Activated B cell treated with CpG ODN at 0.5 μM for 24 hours (primary cell): ENCODE results near the gene SREK1. TPM values are rescaled to one million over a fixed set of nuclear protein-coding genes. Genes with fewer than 3 reads are reported as not detected.

Experiments used
- ATAC-seq: fragments of 200-7000 bp; cut with Tn5 transposase; one replicate; pipeline ENCODE4 v1.10.0; 2021; ENCODE audit warnings: low read depth, mild to moderate bottlenecking, moderate library complexity
- CTCF ChIA-PET: fragments of 350-600 bp; sonication (Branson Sonifier 250); formaldehyde crosslinking; loops from one replicate; lab custom pipeline; 2021; ENCODE audit warnings: antibody characterized with exemption; lab: Charles Lee
- POLR2A ChIA-PET: fragments of 350-600 bp; sonication (Branson Sonifier 250); formaldehyde crosslinking; loops from one replicate; lab custom pipeline; 2021; ENCODE audit warnings: antibody characterized with exemption; lab: Charles Lee
- DNase-seq: peaks from one replicate; pipeline ENCODE4 v3.0.0; 2022
- H3K27ac Mint-ChIP-seq: one replicate; pipeline ENCODE4 v1.8.0; 2020; ENCODE audit warnings: mixed read lengths
- H3K27me3 Mint-ChIP-seq: one replicate; pipeline ENCODE4 v1.8.0; 2021; ENCODE audit warnings: mixed read lengths
- H3K36me3 Mint-ChIP-seq: one replicate; pipeline ENCODE4 v1.8.0; 2021; ENCODE audit warnings: low read depth, mixed read lengths
- H3K4me1 Mint-ChIP-seq: one replicate; pipeline ENCODE4 v1.8.0; 2021; ENCODE audit warnings: mixed read lengths
- H3K4me3 Mint-ChIP-seq: one replicate; pipeline ENCODE4 v1.8.0; 2020; ENCODE audit warnings: mild to moderate bottlenecking, mixed read lengths
- H3K9me3 Mint-ChIP-seq: one replicate; pipeline ENCODE4 v1.8.0; 2020; ENCODE audit warnings: mixed read lengths
- CTCF ChIP-seq: fragments of 200-600 bp; IDR thresholded peaks from one replicate; pipeline ENCODE4 v1.8.0; 2022; ENCODE audit warnings: antibody characterized with exemption, mild to moderate bottlenecking
- intact Hi-C: fragments of 100-400 bp; cut with micrococcal nuclease; formaldehyde crosslinking; loops from one replicate; pipeline ENCODE4 v1.15.1; 2024
- total RNA-seq: library from RNA; stranded (reverse); gene quantifications from 2 replicates; pipeline ENCODE4 v1.2.3, GENCODE V29; 2022

SREK1 gene
- 78.2 and 104 TPM in 2 replicates for total RNA-seq

- POLR2A ChIA-PET = interaction anchor here (0.6 to 1.9 kb wide), 10 partner anchors 16 to 1897 kb away, joined by 3 to 25 read pairs (median 4); partner anchors contain the start of genes CENPK, ERBIN, NLN and PPWD1
- TF ChIP-seq CTCF = no peak
- DNase-seq = peak; percentile 84
- CTCF ChIA-PET = no interaction called here
- peak within 1 kb of the TSS; percentile 100 for H3K27ac Mint-ChIP-seq
- H3K9me3 Mint-ChIP-seq = no peaks in the 10 kb centered on the region
- intact Hi-C loops = loop anchor here (1.0 to 10.0 kb wide), 10 partner anchors 27 to 1379 kb away; partner anchors contain the start of genes ADAMTS6, CENPK, CWC27 and NLN
- H3K4me3 Mint-ChIP-seq = peak within 1 kb of the TSS; percentile 99
- peaks cover 16% of the 10 kb centered on the region for H3K36me3 Mint-ChIP-seq
- H3K4me1 Mint-ChIP-seq = peaks cover 33% of the 10 kb centered on the region
- peak; percentile 86 for ATAC-seq
- no peaks in the 10 kb centered on the region for H3K27me3 Mint-ChIP-seq
Observed at GRCh38 chr5:66144074-66144833, at the start of gene SREK1. Gene SREK1 (plus strand): TSS chr5:66144300. CDS start chr5:66144377, 77 bp downstream.

GRCh38 chr5:66100851-66101250 is 43.2 kb upstream of the SREK1 start:
- intact Hi-C loops = no loop called here
- TF ChIP-seq CTCF = no peak
- peaks cover 2% of the 10 kb centered on the region for H3K36me3 Mint-ChIP-seq
- H3K27me3 Mint-ChIP-seq = no peaks in the 10 kb centered on the region
- H3K4me3 Mint-ChIP-seq = no peak overlapping the region
- DNase-seq (no peak), ATAC-seq (no peak)
- CTCF ChIA-PET = no interaction called here
- no peaks in the 10 kb centered on the region for H3K4me1 Mint-ChIP-seq
- POLR2A ChIA-PET = no interaction called here
- no peak overlapping the region for H3K27ac Mint-ChIP-seq
- H3K9me3 Mint-ChIP-seq = peaks cover 35% of the 10 kb centered on the region

- H3K36me3 Mint-ChIP-seq = peaks cover 3% of the 10 kb centered on the region
- intact Hi-C loops = no loop called here
- H3K27me3 Mint-ChIP-seq = no peaks in the 10 kb centered on the region
- no peak for ATAC-seq
- TF ChIP-seq CTCF = no peak
- DNase-seq = no peak
- no peak overlapping the region for H3K27ac Mint-ChIP-seq
- CTCF ChIA-PET = no interaction called here
- no peak overlapping the region for H3K4me3 Mint-ChIP-seq
- H3K4me1 Mint-ChIP-seq = no peaks in the 10 kb centered on the region
- H3K9me3 Mint-ChIP-seq = peaks cover 24% of the 10 kb centered on the region
- POLR2A ChIA-PET = no interaction called here
Observed at GRCh38 chr5:66113160-66113559, 30.9 kb upstream of the SREK1 start.

GRCh38 chr5:66118304-66118703 is 25.8 kb upstream of the SREK1 start:
- intact Hi-C loops = no loop called here
- peaks cover 3% of the 10 kb centered on the region for H3K9me3 Mint-ChIP-seq
- POLR2A ChIA-PET = no interaction called here
- no peaks in the 10 kb centered on the region for H3K4me1 Mint-ChIP-seq
- H3K27me3 Mint-ChIP-seq = no peaks in the 10 kb centered on the region
- H3K27ac Mint-ChIP-seq = no peak overlapping the region
- CTCF ChIA-PET = no interaction called here
- no peaks in the 10 kb centered on the region for H3K36me3 Mint-ChIP-seq
- TF ChIP-seq CTCF = no peak
- H3K4me3 Mint-ChIP-seq = no peak overlapping the region
- ATAC-seq (no peak), DNase-seq (no peak)

- no peak for ATAC-seq
- TF ChIP-seq CTCF = no peak
- Mint-ChIP-seq H3K9me3 (no peaks in the 10 kb centered on the region), H3K27me3 (no peaks in the 10 kb centered on the region), H3K4me3 (no peak overlapping the region), H3K4me1 (no peaks in the 10 kb centered on the region), H3K36me3 (no peaks in the 10 kb centered on the region), H3K27ac (no peak overlapping the region)
- POLR2A ChIA-PET = no interaction called here
- intact Hi-C loops = no loop called here
- CTCF ChIA-PET = no interaction called here
- no peak for DNase-seq
Observed at GRCh38 chr5:66122379-66123034, 21.6 kb upstream of the SREK1 start.
